T-cell (primary cell): ENCODE measurements around the gene SKIC3. TPM values are rescaled to one million over a fixed set of nuclear protein-coding genes. Genes with fewer than 3 reads are reported as not detected.

Experiments
- ATAC-seq, 4 experiments: fragments of 200-7000 bp in 3 of 4; fragments of 150-1000 bp in 1 of 4; cut with Tn5 transposase; replicated peaks in 1 of 4; 1 replicate in 3 of 4; 2 replicates in 1 of 4; pipeline ENCODE4 v1.10.0; 2021; ENCODE audit warnings: moderate library complexity in 3 of 4, mild to moderate bottlenecking in 2 of 4, moderate number of reproducible peaks in 1 of 4
- CTCF ChIA-PET, 2 donors: fragments of 300-600 bp; sonication (Branson Sonifier 250); formaldehyde crosslinking; loops; one replicate each; lab custom pipeline; 2022; ENCODE audit warnings: antibody characterized with exemption in 2 of 2; lab: Charles Lee
- POLR2A ChIA-PET, 2 donors: fragments of 300-600 bp; sonication (Branson Sonifier 250); formaldehyde crosslinking; loops; one replicate each; lab custom pipeline; 2022; ENCODE audit warnings: antibody characterized with exemption in 2 of 2; lab: Charles Lee
- DNase-seq, 35 experiments: peaks; one replicate each; pipeline versions ENCODE4 v3.0.0 to v3.0.0-alpha.2; 2013 to 2023
- H3K27ac ChIP-seq: one replicate; pipeline ENCODE4 v1.5.1; 2013; ENCODE audit warnings: low read length
- H3K27me3 ChIP-seq, 2 experiments: replicated peaks in 1 of 2; 1 replicate in 1 of 2; 2 replicates in 1 of 2; pipeline versions ENCODE4 v1.6.1 to v1.7.0; 2013; ENCODE audit warnings: low read length in 1 of 2, mixed read lengths in 1 of 2; ENCODE audit not compliant: control insufficient read depth in 2 of 2, insufficient read depth in 2 of 2; ENCODE audit errors: extremely low read depth in 1 of 2
- H3K36me3 ChIP-seq, 2 donors: 1 replicate in 1 of 2; 2 replicates in 1 of 2; pipeline versions ENCODE4 v1.6.1 to v1.7.0; 2013; ENCODE audit warnings: low read length in 1 of 2; ENCODE audit not compliant: control insufficient read depth in 2 of 2, insufficient read depth in 1 of 2; ENCODE audit errors: extremely low read depth in 1 of 2
- H3K4me1 ChIP-seq, 2 experiments: 1 replicate in 1 of 2; 2 replicates in 1 of 2; pipeline versions ENCODE4 v1.6.1 to v1.7.0; 2013; ENCODE audit warnings: low read length in 2 of 2, mixed read lengths in 1 of 2; ENCODE audit not compliant: insufficient read depth in 2 of 2, control insufficient read depth in 1 of 2; ENCODE audit errors: extremely low read depth in 1 of 2
- H3K4me3 ChIP-seq, 2 donors: 1 replicate in 1 of 2; 2 replicates in 1 of 2; pipeline versions ENCODE4 v1.5.1 to v1.7.0; 2013; ENCODE audit warnings: mild to moderate bottlenecking in 2 of 2, low read length in 1 of 2, moderate library complexity in 1 of 2; ENCODE audit not compliant: control insufficient read depth in 1 of 2; ENCODE audit errors: extremely low read depth in 1 of 2
- H3K9me3 ChIP-seq: 2 replicates; pipeline ENCODE4 v1.7.0; 2013
- H3K27ac Mint-ChIP-seq, 2 donors: one replicate each; pipeline ENCODE4 v1.8.0; 2020 to 2021; ENCODE audit warnings: mild to moderate bottlenecking in 2 of 2, mixed read lengths in 2 of 2
- H3K27me3 Mint-ChIP-seq, 2 donors: one replicate each; pipeline ENCODE4 v1.8.0; 2021 to 2022; ENCODE audit warnings: mixed read lengths in 2 of 2
- H3K36me3 Mint-ChIP-seq: one replicate; pipeline ENCODE4 v1.8.0; 2021; ENCODE audit warnings: mixed read lengths
- H3K4me1 Mint-ChIP-seq, 3 donors: one replicate each; pipeline ENCODE4 v1.8.0; 2020 to 2022; ENCODE audit warnings: mixed read lengths in 3 of 3, mild to moderate bottlenecking in 1 of 3
- H3K4me3 Mint-ChIP-seq, 3 donors: one replicate each; pipeline ENCODE4 v1.8.0; 2020 to 2022; ENCODE audit warnings: mild to moderate bottlenecking in 3 of 3, mixed read lengths in 3 of 3, moderate library complexity in 3 of 3
- H3K9me3 Mint-ChIP-seq, 3 donors: one replicate each; pipeline ENCODE4 v1.8.0; 2020 to 2022; ENCODE audit warnings: mixed read lengths in 3 of 3
- WGBS: methylation state at CpG from one replicate; pipeline ENCODE4 v1.1.5; 2013; ENCODE audit warnings: missing lambda C conversion rate; ENCODE audit not compliant: insufficient coverage; 5-methylcytosine and 5-hydroxymethylcytosine counted together
- total RNA-seq, 35 experiments: library from RNA in 6 of 35; stranded (reverse) in 6 of 35; fragments of 120-200 nt in 1 of 35; gene quantifications; one replicate each; pipeline versions ENCODE4 v1.2.1 to v1.2.4 and lab custom pipeline; 2013 to 2026

Gene SKIC3
- total RNA-seq, 5 donors from 2014 or later (not counting 1 experiment from before 2014, with no cell fraction given): 62.7 to 85.6 (median 76.3) TPM

GRCh38 chr5:95530416-95530815, 24.4 kb downstream of the SKIC3 start:
- Mint-ChIP-seq H3K4me1 (peaks cover 16 to 24% (median 17%) of the 10 kb centered on the region in 3 donors), H3K27ac (no peak overlapping the region), H3K4me3 (no peak overlapping the region), H3K9me3 (no peaks in the 10 kb centered on the region), H3K36me3 (peaks cover 56% of the 10 kb centered on the region), H3K27me3 (no peaks in the 10 kb centered on the region)
- Histone ChIP-seq H3K36me3 (peaks cover 0 to 55% of the 10 kb centered on the region in 2 donors), H3K4me3 (no peak overlapping the region), H3K27me3 (no peaks in the 10 kb centered on the region), H3K4me1 (peaks cover 0 to 2% of the 10 kb centered on the region in 2 experiments), H3K27ac (no peak overlapping the region), H3K9me3 (no peaks in the 10 kb centered on the region)
- CTCF ChIA-PET: no interaction called here
- ATAC-seq (no peak), DNase-seq (no peak)
- POLR2A ChIA-PET: no interaction called here
- 100% methylated on average over 1 of the region's 2 CpGs for WGBS

DNA sequence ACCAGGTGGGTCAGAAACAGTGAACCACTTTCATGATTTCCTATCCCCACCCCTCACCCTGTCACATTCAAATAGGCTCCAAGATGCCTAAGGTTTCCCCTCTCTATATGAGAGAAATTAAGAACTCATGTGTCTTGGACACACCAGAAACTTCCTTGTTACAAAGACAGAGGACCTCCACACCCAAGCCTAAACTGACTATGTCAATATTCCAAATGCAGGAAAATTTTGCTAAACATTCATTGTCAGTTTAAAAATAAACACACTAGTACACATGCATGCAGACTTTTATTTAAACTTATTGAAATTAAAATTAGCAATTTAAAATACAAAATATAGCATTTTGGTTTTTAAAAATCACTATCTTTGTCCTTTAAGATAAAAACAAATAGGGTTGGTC, 26.2 kb downstream of the SKIC3 start:
- Mint-ChIP-seq H3K36me3 (peaks cover 46% of the 10 kb centered on the region), H3K9me3 (no peaks in the 10 kb centered on the region), H3K27ac (no peak overlapping the region), H3K4me1 (peaks cover 7 to 13% (median 7%) of the 10 kb centered on the region in 3 donors), H3K27me3 (no peaks in the 10 kb centered on the region), H3K4me3 (no peak overlapping the region)
- Histone ChIP-seq H3K27me3 (no peaks in the 10 kb centered on the region), H3K27ac (no peak overlapping the region), H3K4me3 (no peak overlapping the region), H3K4me1 (peaks cover 0 to 2% of the 10 kb centered on the region in 2 experiments), H3K9me3 (no peaks in the 10 kb centered on the region), H3K36me3 (peaks cover 0 to 63% of the 10 kb centered on the region in 2 donors)
- ChIA-PET POLR2A (no interaction called here), CTCF (no interaction called here)
- DNase-seq (no peak), ATAC-seq (no peak)

GRCh38 chr5:95526871-95527270, 27.9 kb downstream of the SKIC3 start:
- no peaks in the 10 kb centered on the region for H3K27me3 ChIP-seq
- ATAC-seq: no peak
- H3K9me3 ChIP-seq: no peaks in the 10 kb centered on the region
- no peak overlapping the region for H3K4me3 ChIP-seq
- Mint-ChIP-seq H3K36me3 (peaks cover 48% of the 10 kb centered on the region), H3K9me3 (no peaks in the 10 kb centered on the region), H3K27me3 (no peaks in the 10 kb centered on the region), H3K4me3 (no peak overlapping the region), H3K4me1 (peaks cover 5 to 10% (median 7%) of the 10 kb centered on the region in 3 donors), H3K27ac (no peak overlapping the region)
- CTCF ChIA-PET: no interaction called here
- H3K4me1 ChIP-seq: peaks cover 0 to 2% of the 10 kb centered on the region in 2 experiments
- H3K36me3 ChIP-seq: peaks cover 0 to 65% of the 10 kb centered on the region in 2 donors
- no peak overlapping the region for H3K27ac ChIP-seq
- DNase-seq: no peak
- POLR2A ChIA-PET: interaction anchor here in 1 of 2 donors (0.7 kb wide), 1 partner anchor 64 kb away, joined by 4 read pairs; no protein-coding TSS in a partner anchor
- no CpG with 5 or more reads among the region's 2 CpGs for WGBS

GRCh38 chr5:95524423-95524822, 30.4 kb downstream of the SKIC3 start:
- peaks cover 0 to 59% of the 10 kb centered on the region in 2 donors for H3K36me3 ChIP-seq
- peaks cover 0 to 2% of the 10 kb centered on the region in 2 experiments for H3K4me1 ChIP-seq
- H3K27me3 ChIP-seq: no peaks in the 10 kb centered on the region
- H3K4me3 Mint-ChIP-seq: no peak overlapping the region
- ChIA-PET POLR2A (interaction anchor here in 1 of 2 donors (0.5 kb wide), 1 partner anchor 1625 kb away, joined by 3 read pairs; no protein-coding TSS in a partner anchor), CTCF (interaction anchor here in 1 of 2 donors (0.5 kb wide), 1 partner anchor 17 kb away, joined by 3 read pairs; no protein-coding TSS in a partner anchor)
- H3K9me3 ChIP-seq: no peaks in the 10 kb centered on the region
- no peaks in the 10 kb centered on the region for H3K27me3 Mint-ChIP-seq
- no CpG with 5 or more reads among the region's 2 CpGs for WGBS
- DNase-seq (no peak), ATAC-seq (no peak)
- H3K9me3 Mint-ChIP-seq: no peaks in the 10 kb centered on the region
- H3K27ac Mint-ChIP-seq: no peak overlapping the region
- peaks cover 5 to 10% (median 7%) of the 10 kb centered on the region in 3 donors for H3K4me1 Mint-ChIP-seq
- H3K4me3 ChIP-seq: no peak overlapping the region
- H3K27ac ChIP-seq: no peak overlapping the region
- peaks cover 56% of the 10 kb centered on the region for H3K36me3 Mint-ChIP-seq

DNA sequence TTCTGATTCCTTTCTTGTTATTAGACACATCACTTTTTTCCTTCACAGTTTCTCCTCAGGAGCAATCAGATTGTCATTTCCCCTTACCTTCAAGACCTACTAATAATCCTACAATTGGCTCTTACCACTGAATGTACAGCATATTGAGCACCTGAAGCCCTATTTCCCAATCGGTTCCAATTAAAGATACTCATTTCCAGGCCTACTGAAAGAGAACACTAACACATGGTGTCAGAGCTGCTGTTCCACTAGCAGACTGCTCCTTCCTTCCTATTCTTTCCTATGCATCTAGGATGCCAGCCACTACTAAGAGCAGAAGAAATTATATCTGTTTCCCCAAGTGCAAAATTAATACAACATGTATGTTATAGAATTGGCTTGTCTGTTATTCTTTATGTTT, 34.6 kb downstream of the SKIC3 start:
- ATAC-seq (no peak), DNase-seq (no peak)
- Histone ChIP-seq H3K27ac (no peak overlapping the region), H3K4me1 (no peaks in the 10 kb centered on the region), H3K27me3 (no peaks in the 10 kb centered on the region), H3K9me3 (no peaks in the 10 kb centered on the region), H3K36me3 (peaks cover 0 to 64% of the 10 kb centered on the region in 2 donors), H3K4me3 (no peak overlapping the region)
- Mint-ChIP-seq H3K4me1 (no peaks in the 10 kb centered on the region), H3K4me3 (no peak overlapping the region), H3K27ac (no peak overlapping the region), H3K9me3 (no peaks in the 10 kb centered on the region), H3K27me3 (no peaks in the 10 kb centered on the region), H3K36me3 (peaks cover 51% of the 10 kb centered on the region)
- WGBS: 88% methylated on average over 1 of the region's 1 CpG
- ChIA-PET POLR2A (interaction anchor here in 1 of 2 donors (0.6 kb wide), 1 partner anchor 39 kb away, joined by 3 read pairs; no protein-coding TSS in a partner anchor), CTCF (no interaction called here)

DNA sequence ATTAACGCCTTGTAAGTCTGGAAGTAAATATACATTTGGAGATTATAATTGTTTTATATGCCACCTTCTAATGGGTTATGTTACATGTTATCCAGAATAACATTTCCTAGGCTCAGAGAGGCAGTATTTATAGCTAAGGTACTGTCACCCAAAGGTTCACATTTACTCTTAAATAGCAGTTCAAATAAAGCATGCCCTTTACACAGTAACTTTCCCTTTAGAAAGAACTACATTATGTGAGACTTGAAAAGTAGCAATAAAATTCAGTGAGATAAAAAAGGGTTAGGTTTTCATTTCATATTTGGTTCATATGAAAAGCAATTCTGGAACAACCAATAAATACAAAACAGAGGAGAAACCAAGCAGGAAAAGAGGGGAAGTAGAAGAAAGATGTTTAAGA, 35.1 kb downstream of the SKIC3 start:
- Histone ChIP-seq H3K9me3 (no peaks in the 10 kb centered on the region), H3K36me3 (peaks cover 0 to 64% of the 10 kb centered on the region in 2 donors), H3K27ac (no peak overlapping the region), H3K27me3 (no peaks in the 10 kb centered on the region), H3K4me3 (no peak overlapping the region), H3K4me1 (no peaks in the 10 kb centered on the region)
- Mint-ChIP-seq H3K4me1 (no peaks in the 10 kb centered on the region), H3K9me3 (no peaks in the 10 kb centered on the region), H3K27ac (no peak overlapping the region), H3K4me3 (no peak overlapping the region), H3K27me3 (no peaks in the 10 kb centered on the region), H3K36me3 (peaks cover 53% of the 10 kb centered on the region)
- WGBS: no CpG with 5 or more reads among the region's 1 CpG
- DNase-seq: no peak
- CTCF ChIA-PET: no interaction called here
- no peak for ATAC-seq
- POLR2A ChIA-PET: interaction anchor here in 1 of 2 donors (0.6 kb wide), 1 partner anchor 39 kb away, joined by 3 read pairs; no protein-coding TSS in a partner anchor
